ENCODE measurements around the gene SCAPER. TPM values are rescaled to one million over a fixed set of nuclear protein-coding genes. Genes with fewer than 3 reads are reported as not detected.

SCAPER gene
- total RNA-seq, 1 donor from 2014 or later = 22.8 TPM

DNA sequence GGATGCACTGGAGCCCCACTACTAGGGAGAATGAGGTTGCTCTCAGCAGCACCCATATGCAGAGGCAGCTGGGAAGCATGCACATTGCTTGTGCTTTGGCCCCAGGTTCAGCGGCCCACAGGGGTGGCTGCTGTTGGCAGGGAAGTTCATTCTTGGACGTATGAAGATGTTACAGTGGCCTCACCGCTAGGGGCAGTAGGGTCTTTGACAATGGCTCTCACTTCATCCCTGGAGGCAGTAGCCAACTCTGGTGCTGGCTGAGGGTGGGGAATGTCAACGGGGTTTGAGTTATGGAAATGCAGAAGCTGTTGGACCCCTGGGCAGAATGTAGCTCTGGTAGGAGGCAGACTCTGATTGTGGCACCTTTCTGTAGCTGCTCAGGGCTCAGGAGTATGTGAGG, 279.9 kb downstream of the SCAPER start:
- Mint-ChIP-seq H3K9me3 (no peaks in the 10 kb centered on the region), H3K4me3 (ENCODE audit: low read depth) (no peak overlapping the region), H3K36me3 (ENCODE audit: low read depth) (no peaks in the 10 kb centered on the region), H3K27me3 (ENCODE audit: low read depth) (no peaks in the 10 kb centered on the region), H3K27ac (no peak overlapping the region), H3K4me1 (ENCODE audit: low read depth) (no peaks in the 10 kb centered on the region)
- intact Hi-C loops (cut with micrococcal nuclease) = no loop called here
- DNase-seq (ENCODE audit: low spot score) = no peak

- Mint-ChIP-seq H3K27ac (no peak overlapping the region), H3K9me3 (peaks cover 30% of the 10 kb centered on the region), H3K36me3 (ENCODE audit: low read depth) (peaks cover 8% of the 10 kb centered on the region), H3K4me1 (ENCODE audit: low read depth) (peaks cover 4% of the 10 kb centered on the region), H3K27me3 (ENCODE audit: low read depth) (no peaks in the 10 kb centered on the region), H3K4me3 (ENCODE audit: low read depth) (no peak overlapping the region)
- DNase-seq (ENCODE audit: low spot score) = no peak
- intact Hi-C loops (cut with micrococcal nuclease) = no loop called here
These were observed 290.4 kb downstream of the SCAPER start for GRCh38 chr15:76614725-76615124.

- no peaks in the 10 kb centered on the region for H3K4me1 Mint-ChIP-seq (ENCODE audit: low read depth)
- no peak overlapping the region for H3K27ac Mint-ChIP-seq
- no peak for DNase-seq (ENCODE audit: low spot score)
- H3K36me3 Mint-ChIP-seq (ENCODE audit: low read depth) = no peaks in the 10 kb centered on the region
- intact Hi-C loops (cut with micrococcal nuclease) = no loop called here
- no peak overlapping the region for H3K4me3 Mint-ChIP-seq (ENCODE audit: low read depth)
- H3K27me3 Mint-ChIP-seq (ENCODE audit: low read depth) = no peaks in the 10 kb centered on the region
- no peaks in the 10 kb centered on the region for H3K9me3 Mint-ChIP-seq
These were observed 316.1 kb downstream of the SCAPER start for GRCh38 chr15:76588811-76589747.

GRCh38 chr15:76585576-76585897, 319.6 kb downstream of the SCAPER start:
- peaks cover 21% of the 10 kb centered on the region for H3K9me3 Mint-ChIP-seq
- no peak for DNase-seq (ENCODE audit: low spot score)
- no peaks in the 10 kb centered on the region for H3K27me3 Mint-ChIP-seq (ENCODE audit: low read depth)
- peaks cover 5% of the 10 kb centered on the region for H3K36me3 Mint-ChIP-seq (ENCODE audit: low read depth)
- no peak overlapping the region for H3K4me3 Mint-ChIP-seq (ENCODE audit: low read depth)
- H3K4me1 Mint-ChIP-seq (ENCODE audit: low read depth) = no peaks in the 10 kb centered on the region
- intact Hi-C loops (cut with micrococcal nuclease) = no loop called here
- no peak overlapping the region for H3K27ac Mint-ChIP-seq

DNA sequence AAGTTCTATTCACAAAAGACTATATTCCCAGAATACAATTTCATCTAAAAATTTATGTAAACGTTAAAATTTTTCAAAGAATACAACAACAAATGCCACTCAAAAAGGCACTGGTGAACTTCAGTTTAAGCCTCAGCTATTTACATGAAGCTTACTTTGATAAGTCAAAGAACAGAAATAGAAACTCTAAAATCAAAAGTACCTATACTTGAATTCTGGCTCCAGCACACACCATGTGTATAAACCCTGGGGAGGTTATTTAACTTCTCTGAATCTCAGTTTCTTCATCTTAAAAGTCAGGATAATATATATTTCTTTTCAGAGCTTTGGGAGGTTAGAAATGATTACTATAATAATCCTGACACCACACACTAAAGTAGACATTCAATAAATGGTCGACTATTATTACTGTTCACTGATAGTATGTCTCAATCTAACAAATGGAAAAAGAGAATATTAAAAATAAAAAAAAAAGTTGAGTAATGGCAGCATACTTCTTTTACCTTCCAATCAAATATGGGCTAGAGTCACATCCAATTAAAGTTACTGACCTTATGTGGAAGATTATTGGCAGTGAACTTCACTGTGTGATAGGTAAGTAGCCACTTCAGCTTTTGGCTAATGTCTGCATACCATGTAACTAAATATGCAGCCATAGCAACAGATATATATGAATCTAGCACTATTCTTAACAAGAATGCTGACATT, 320.1 kb downstream of the SCAPER start:
- H3K36me3 Mint-ChIP-seq (ENCODE audit: low read depth) = peaks cover 5% of the 10 kb centered on the region
- intact Hi-C loops (cut with micrococcal nuclease) = no loop called here
- DNase-seq (ENCODE audit: low spot score) = no peak
- H3K4me3 Mint-ChIP-seq (ENCODE audit: low read depth) = no peak overlapping the region
- H3K27me3 Mint-ChIP-seq (ENCODE audit: low read depth) = no peaks in the 10 kb centered on the region
- no peak overlapping the region for H3K27ac Mint-ChIP-seq
- no peaks in the 10 kb centered on the region for H3K4me1 Mint-ChIP-seq (ENCODE audit: low read depth)
- peaks cover 22% of the 10 kb centered on the region for H3K9me3 Mint-ChIP-seq

GRCh38 chr15:76582550-76582949, 322.6 kb downstream of the SCAPER start:
- Mint-ChIP-seq H3K36me3 (ENCODE audit: low read depth) (peaks cover 5% of the 10 kb centered on the region), H3K4me3 (ENCODE audit: low read depth) (no peak overlapping the region), H3K9me3 (peaks cover 27% of the 10 kb centered on the region), H3K27me3 (ENCODE audit: low read depth) (no peaks in the 10 kb centered on the region), H3K4me1 (ENCODE audit: low read depth) (peaks cover 2% of the 10 kb centered on the region), H3K27ac (no peak overlapping the region)
- intact Hi-C loops (cut with micrococcal nuclease) = no loop called here
- no peak for DNase-seq (ENCODE audit: low spot score)

GRCh38 chr15:76577879-76578512, 327.1 kb downstream of the SCAPER start:
- Mint-ChIP-seq H3K36me3 (ENCODE audit: low read depth) (peaks cover 5% of the 10 kb centered on the region), H3K9me3 (peaks cover 27% of the 10 kb centered on the region), H3K27ac (no peak overlapping the region), H3K4me3 (ENCODE audit: low read depth) (no peak overlapping the region), H3K4me1 (ENCODE audit: low read depth) (peaks cover 20% of the 10 kb centered on the region), H3K27me3 (ENCODE audit: low read depth) (no peaks in the 10 kb centered on the region)
- intact Hi-C loops (cut with micrococcal nuclease) = no loop called here
- DNase-seq (ENCODE audit: low spot score) = no peak

GRCh38 chr15:76576523-76577279, 328.4 kb downstream of the SCAPER start:
- intact Hi-C loops (cut with micrococcal nuclease) = no loop called here
- no peak overlapping the region for H3K4me3 Mint-ChIP-seq (ENCODE audit: low read depth)

DNA sequence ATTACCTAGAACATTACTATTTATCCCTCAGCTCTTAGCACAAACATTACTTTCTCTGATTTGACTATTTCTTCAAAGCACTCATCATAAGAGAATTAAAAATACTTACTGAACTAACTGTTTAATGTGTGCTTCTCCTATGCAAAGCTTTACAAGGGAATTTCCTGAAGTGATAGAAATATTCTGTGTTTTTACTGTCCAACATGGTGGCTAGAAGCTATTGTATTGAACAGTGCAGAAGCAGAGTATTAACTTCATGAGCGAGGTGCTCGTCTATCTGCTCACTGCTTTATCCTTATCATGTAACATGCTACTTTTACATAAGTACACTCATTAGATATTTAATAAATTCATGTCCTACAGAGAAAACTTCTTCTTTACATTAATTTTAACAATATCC, 329.5 kb downstream of the SCAPER start:
- no peak for DNase-seq (ENCODE audit: low spot score)
- H3K36me3 Mint-ChIP-seq (ENCODE audit: low read depth) = no peaks in the 10 kb centered on the region
- no peak overlapping the region for H3K27ac Mint-ChIP-seq
- peaks cover 20% of the 10 kb centered on the region for H3K4me1 Mint-ChIP-seq (ENCODE audit: low read depth)
- intact Hi-C loops (cut with micrococcal nuclease) = loop anchor here (1.0 kb wide), 1 partner anchor 79 kb away; no protein-coding TSS in a partner anchor
- no peaks in the 10 kb centered on the region for H3K27me3 Mint-ChIP-seq (ENCODE audit: low read depth)
- peaks cover 7% of the 10 kb centered on the region for H3K9me3 Mint-ChIP-seq
- H3K4me3 Mint-ChIP-seq (ENCODE audit: low read depth) = no peak overlapping the region

More at GRCh38 chr15:76576523-76577279, 328.4 kb downstream of the SCAPER start:
- H3K4me1 Mint-ChIP-seq (ENCODE audit: low read depth) = peaks cover 20% of the 10 kb centered on the region
- no peak for DNase-seq (ENCODE audit: low spot score)
- H3K9me3 Mint-ChIP-seq = peaks cover 15% of the 10 kb centered on the region
- peaks cover 1% of the 10 kb centered on the region for H3K36me3 Mint-ChIP-seq (ENCODE audit: low read depth)
- no peak overlapping the region for H3K27ac Mint-ChIP-seq
- H3K27me3 Mint-ChIP-seq (ENCODE audit: low read depth) = no peaks in the 10 kb centered on the region

GRCh38 chr15:76575274-76575673, 329.9 kb downstream of the SCAPER start:
- intact Hi-C loops (cut with micrococcal nuclease) = loop anchor here (1.0 kb wide), 1 partner anchor 79 kb away; no protein-coding TSS in a partner anchor
- peaks cover 20% of the 10 kb centered on the region for H3K4me1 Mint-ChIP-seq (ENCODE audit: low read depth)
- H3K9me3 Mint-ChIP-seq = peaks cover 4% of the 10 kb centered on the region
- H3K4me3 Mint-ChIP-seq (ENCODE audit: low read depth) = no peak overlapping the region
- no peaks in the 10 kb centered on the region for H3K36me3 Mint-ChIP-seq (ENCODE audit: low read depth)
- no peaks in the 10 kb centered on the region for H3K27me3 Mint-ChIP-seq (ENCODE audit: low read depth)
- DNase-seq (ENCODE audit: low spot score) = no peak
- H3K27ac Mint-ChIP-seq = no peak overlapping the region

GRCh38 chr15:76572983-76573314, 332.2 kb downstream of the SCAPER start:
- intact Hi-C loops (cut with micrococcal nuclease) = no loop called here
- no peaks in the 10 kb centered on the region for H3K27me3 Mint-ChIP-seq (ENCODE audit: low read depth)
- H3K4me3 Mint-ChIP-seq (ENCODE audit: low read depth) = no peak overlapping the region
- H3K4me1 Mint-ChIP-seq (ENCODE audit: low read depth) = peaks cover 18% of the 10 kb centered on the region
- no peak for DNase-seq (ENCODE audit: low spot score)
- no peaks in the 10 kb centered on the region for H3K9me3 Mint-ChIP-seq
- H3K36me3 Mint-ChIP-seq (ENCODE audit: low read depth) = no peaks in the 10 kb centered on the region
- H3K27ac Mint-ChIP-seq = no peak overlapping the region

DNA sequence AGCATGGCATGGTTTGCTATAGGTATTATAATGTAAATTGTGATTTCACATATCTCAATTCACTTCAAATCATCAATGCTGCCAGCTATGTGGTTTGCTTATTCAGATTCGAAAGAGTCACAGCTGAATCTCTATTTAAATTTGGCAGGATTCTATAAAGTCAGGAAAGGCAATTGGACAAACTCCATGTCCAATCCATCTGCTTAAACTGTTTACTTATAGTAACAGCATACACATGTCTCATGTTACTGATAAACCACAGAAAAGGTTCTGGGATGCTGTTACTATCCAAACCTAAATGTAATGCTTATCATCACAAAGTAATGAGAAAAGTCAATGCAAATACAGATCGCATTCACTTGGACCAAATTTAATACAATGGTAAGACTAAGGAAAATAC, 338.9 kb downstream of the SCAPER start:
- peaks cover 13% of the 10 kb centered on the region for H3K9me3 Mint-ChIP-seq
- intact Hi-C loops (cut with micrococcal nuclease) = no loop called here
- no peaks in the 10 kb centered on the region for H3K4me1 Mint-ChIP-seq (ENCODE audit: low read depth)
- no peak overlapping the region for H3K27ac Mint-ChIP-seq
- H3K36me3 Mint-ChIP-seq (ENCODE audit: low read depth) = no peaks in the 10 kb centered on the region
- H3K4me3 Mint-ChIP-seq (ENCODE audit: low read depth) = no peak overlapping the region
- DNase-seq (ENCODE audit: low spot score) = no peak
- H3K27me3 Mint-ChIP-seq (ENCODE audit: low read depth) = peaks cover 5% of the 10 kb centered on the region
